H1 (cell line): Measurements from ENCODE around the gene FBXL17.

Experiments
- CTBP2 ChIP-seq: IDR thresholded peaks from 2 replicates; pipeline ENCODE4 v1.7.0; 2011; ENCODE audit warnings: borderline replicate concordance, mild to moderate bottlenecking, moderate library complexity, mixed read lengths, low read length; ENCODE audit not compliant: insufficient read depth, insufficient read length
- EZH2 ChIP-seq: fragments of 200-600 bp; sonication (generic); IDR thresholded peaks from 2 replicates; pipeline ENCODE4 v1.7.1; 2012; ENCODE audit warnings: low read depth, mild to moderate bottlenecking, moderate library complexity, low read length, inconsistent platforms; ENCODE audit not compliant: severe bottlenecking
- JUN ChIP-seq: IDR thresholded peaks from 2 replicates; pipeline ENCODE4 v1.6.1; 2011; ENCODE audit warnings: low read depth, mild to moderate bottlenecking, improper control_type of control experiment, low read length
- KDM5A ChIP-seq: fragments of 200-600 bp; IDR thresholded peaks from 2 replicates; pipeline ENCODE4 v1.7.1; 2012; ENCODE audit warnings: mild to moderate bottlenecking, low read length, inconsistent platforms, mixed read lengths
- POLR2AphosphoS5 ChIP-seq: IDR thresholded peaks from 2 replicates; pipeline ENCODE4 v1.6.1; 2011; ENCODE audit warnings: low read depth, low read length
- SP1 ChIP-seq: IDR thresholded peaks from 2 replicates; pipeline ENCODE4 v1.6.1; 2011; ENCODE audit warnings: low read depth, low read length
- TEAD4 ChIP-seq: IDR thresholded peaks from 2 replicates; pipeline ENCODE4 v1.6.1; 2012; ENCODE audit warnings: low read depth, low read length, inconsistent platforms, mixed read lengths
- TF ChIP-seq, protein P1 (sequence below), 3 experiments: IDR thresholded peaks; 1 replicate in 2 of 3; 2 replicates in 1 of 3; pipeline versions ENCODE4 v1.5.1 to v1.6.1; 2011; ENCODE audit warnings: low read length in 3 of 3, mild to moderate bottlenecking in 3 of 3, inconsistent platforms in 2 of 3, low read depth in 1 of 3, moderate library complexity in 1 of 3; ENCODE audit not compliant: insufficient read depth in 1 of 3; ENCODE audit errors: control extremely low read depth in 1 of 3

- TF ChIP-seq JUN = no peak
- TF ChIP-seq, protein P1, sequence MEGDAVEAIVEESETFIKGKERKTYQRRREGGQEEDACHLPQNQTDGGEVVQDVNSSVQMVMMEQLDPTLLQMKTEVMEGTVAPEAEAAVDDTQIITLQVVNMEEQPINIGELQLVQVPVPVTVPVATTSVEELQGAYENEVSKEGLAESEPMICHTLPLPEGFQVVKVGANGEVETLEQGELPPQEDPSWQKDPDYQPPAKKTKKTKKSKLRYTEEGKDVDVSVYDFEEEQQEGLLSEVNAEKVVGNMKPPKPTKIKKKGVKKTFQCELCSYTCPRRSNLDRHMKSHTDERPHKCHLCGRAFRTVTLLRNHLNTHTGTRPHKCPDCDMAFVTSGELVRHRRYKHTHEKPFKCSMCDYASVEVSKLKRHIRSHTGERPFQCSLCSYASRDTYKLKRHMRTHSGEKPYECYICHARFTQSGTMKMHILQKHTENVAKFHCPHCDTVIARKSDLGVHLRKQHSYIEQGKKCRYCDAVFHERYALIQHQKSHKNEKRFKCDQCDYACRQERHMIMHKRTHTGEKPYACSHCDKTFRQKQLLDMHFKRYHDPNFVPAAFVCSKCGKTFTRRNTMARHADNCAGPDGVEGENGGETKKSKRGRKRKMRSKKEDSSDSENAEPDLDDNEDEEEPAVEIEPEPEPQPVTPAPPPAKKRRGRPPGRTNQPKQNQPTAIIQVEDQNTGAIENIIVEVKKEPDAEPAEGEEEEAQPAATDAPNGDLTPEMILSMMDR (IDR thresholded peaks at IDR 0.05; ENCODE audit: control extremely low read depth in 1 of 3, insufficient read depth in 1 of 3, low read depth in 1 of 3, low read length in 3 of 3) = no peak
- no peak for TF ChIP-seq TEAD4
- no peak for TF ChIP-seq SP1
- no peak for TF ChIP-seq EZH2
- no peak for TF ChIP-seq POLR2AphosphoS5
- TF ChIP-seq CTBP2 = no peak
- TF ChIP-seq KDM5A = no peak
These were observed 518.8 kb downstream of the FBXL17 start for GRCh38 chr5:107863125-107863524.
